IMR-90 (cell line): ENCODE data around the gene DPYSL5.
"Not testable (repeated sequence)": the region's sequence is repeated elsewhere in the genome, so short reads cannot be mapped to it uniquely, and the experiment has no call there.

Experiments used
- FOS ChIP-seq: fragments of 150-350 bp; IDR thresholded peaks from 2 replicates; pipeline ENCODE4 v1.6.1; 2016; ENCODE audit warnings: low read depth, low read length
- MAFK ChIP-seq: IDR thresholded peaks from 2 replicates; pipeline ENCODE4 v1.6.1; 2012; ENCODE audit warnings: low read depth, low read length, improper control_type of control experiment
- POLR2A ChIP-seq: IDR thresholded peaks from 2 replicates; pipeline ENCODE4 v1.6.1; 2012; ENCODE audit warnings: mild to moderate bottlenecking, low read depth, low read length
- TF ChIP-seq, protein P1 (sequence below): conservative IDR thresholded peaks from 2 replicates; pipeline ENCODE4 v1.5.1; 2012; ENCODE audit warnings: mild to moderate bottlenecking, low read depth, low read length, improper control_type of control experiment
- TF ChIP-seq, protein P2 (sequence below): fragments of 150-350 bp; IDR thresholded peaks from 2 replicates; pipeline ENCODE4 v1.6.1; 2017; ENCODE audit warnings: mild to moderate bottlenecking, antibody characterized with exemption, low read length, low read depth

DNA sequence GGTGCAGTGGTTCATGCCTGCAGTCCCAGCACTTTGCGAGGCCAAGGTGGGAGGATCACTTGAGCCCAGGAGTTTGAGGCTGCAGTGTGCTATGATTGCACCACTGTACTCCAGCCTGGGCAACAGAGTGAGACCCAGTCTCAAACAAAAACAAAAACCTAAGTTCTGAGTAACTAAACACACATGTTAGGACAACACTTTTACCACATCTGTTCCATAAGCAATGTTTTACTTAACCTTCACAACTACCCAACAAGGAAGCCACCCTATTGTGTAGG, 75.2 kb downstream of the DPYSL5 start:
- not testable (repeated sequence) for TF ChIP-seq MAFK, FOS, POLR2A
- TF ChIP-seq, protein P1, sequence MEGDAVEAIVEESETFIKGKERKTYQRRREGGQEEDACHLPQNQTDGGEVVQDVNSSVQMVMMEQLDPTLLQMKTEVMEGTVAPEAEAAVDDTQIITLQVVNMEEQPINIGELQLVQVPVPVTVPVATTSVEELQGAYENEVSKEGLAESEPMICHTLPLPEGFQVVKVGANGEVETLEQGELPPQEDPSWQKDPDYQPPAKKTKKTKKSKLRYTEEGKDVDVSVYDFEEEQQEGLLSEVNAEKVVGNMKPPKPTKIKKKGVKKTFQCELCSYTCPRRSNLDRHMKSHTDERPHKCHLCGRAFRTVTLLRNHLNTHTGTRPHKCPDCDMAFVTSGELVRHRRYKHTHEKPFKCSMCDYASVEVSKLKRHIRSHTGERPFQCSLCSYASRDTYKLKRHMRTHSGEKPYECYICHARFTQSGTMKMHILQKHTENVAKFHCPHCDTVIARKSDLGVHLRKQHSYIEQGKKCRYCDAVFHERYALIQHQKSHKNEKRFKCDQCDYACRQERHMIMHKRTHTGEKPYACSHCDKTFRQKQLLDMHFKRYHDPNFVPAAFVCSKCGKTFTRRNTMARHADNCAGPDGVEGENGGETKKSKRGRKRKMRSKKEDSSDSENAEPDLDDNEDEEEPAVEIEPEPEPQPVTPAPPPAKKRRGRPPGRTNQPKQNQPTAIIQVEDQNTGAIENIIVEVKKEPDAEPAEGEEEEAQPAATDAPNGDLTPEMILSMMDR: not testable (repeated sequence)
- TF ChIP-seq, protein P2, sequence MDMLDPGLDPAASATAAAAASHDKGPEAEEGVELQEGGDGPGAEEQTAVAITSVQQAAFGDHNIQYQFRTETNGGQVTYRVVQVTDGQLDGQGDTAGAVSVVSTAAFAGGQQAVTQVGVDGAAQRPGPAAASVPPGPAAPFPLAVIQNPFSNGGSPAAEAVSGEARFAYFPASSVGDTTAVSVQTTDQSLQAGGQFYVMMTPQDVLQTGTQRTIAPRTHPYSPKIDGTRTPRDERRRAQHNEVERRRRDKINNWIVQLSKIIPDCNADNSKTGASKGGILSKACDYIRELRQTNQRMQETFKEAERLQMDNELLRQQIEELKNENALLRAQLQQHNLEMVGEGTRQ: not testable (repeated sequence)
